Neutrophil (primary cell): ENCODE measurements around the gene TMEM41B.

Experiments
- H3K27ac ChIP-seq: fragments of 200-600 bp; sonication (generic); 2 replicates; pipeline ENCODE4 v1.5.1; 2016; ENCODE audit warnings: mild to moderate bottlenecking, moderate library complexity
- H3K27me3 ChIP-seq: fragments of 200-600 bp; sonication (generic); 2 replicates; pipeline ENCODE4 v1.6.0; 2016; ENCODE audit warnings: mild to moderate bottlenecking
- H3K36me3 ChIP-seq: fragments of 200-600 bp; sonication (generic); 2 replicates; pipeline ENCODE4 v1.5.1; 2017
- H3K4me1 ChIP-seq, 2 experiments: fragments of 200-600 bp in 1 of 2; sonication (generic) in 1 of 2; 1 replicate in 1 of 2; 2 replicates in 1 of 2; pipeline versions ENCODE4 v1.5.1 to v1.6.1; 2013 to 2016; ENCODE audit warnings: low read depth in 1 of 2, low read length in 1 of 2, mild to moderate bottlenecking in 1 of 2, moderate library complexity in 1 of 2; ENCODE audit not compliant: control insufficient read depth in 1 of 2, insufficient read depth in 1 of 2
- H3K4me3 ChIP-seq, 2 experiments: fragments of 200-600 bp in 1 of 2; sonication (generic) in 1 of 2; 1 replicate in 1 of 2; 2 replicates in 1 of 2; pipeline ENCODE4 v1.5.1; 2013 to 2016; ENCODE audit warnings: low read depth in 1 of 2, low read length in 1 of 2, mild to moderate bottlenecking in 1 of 2, moderate library complexity in 1 of 2
- H3K9me3 ChIP-seq: fragments of 200-600 bp; sonication (generic); 2 replicates; pipeline ENCODE4 v1.5.1; 2016
- CTCF ChIP-seq: fragments of 200-600 bp; sonication (generic); IDR thresholded peaks from 2 replicates; pipeline ENCODE4 v1.5.1; 2016; ENCODE audit warnings: antibody characterized with exemption

TMEM41B gene

DNA sequence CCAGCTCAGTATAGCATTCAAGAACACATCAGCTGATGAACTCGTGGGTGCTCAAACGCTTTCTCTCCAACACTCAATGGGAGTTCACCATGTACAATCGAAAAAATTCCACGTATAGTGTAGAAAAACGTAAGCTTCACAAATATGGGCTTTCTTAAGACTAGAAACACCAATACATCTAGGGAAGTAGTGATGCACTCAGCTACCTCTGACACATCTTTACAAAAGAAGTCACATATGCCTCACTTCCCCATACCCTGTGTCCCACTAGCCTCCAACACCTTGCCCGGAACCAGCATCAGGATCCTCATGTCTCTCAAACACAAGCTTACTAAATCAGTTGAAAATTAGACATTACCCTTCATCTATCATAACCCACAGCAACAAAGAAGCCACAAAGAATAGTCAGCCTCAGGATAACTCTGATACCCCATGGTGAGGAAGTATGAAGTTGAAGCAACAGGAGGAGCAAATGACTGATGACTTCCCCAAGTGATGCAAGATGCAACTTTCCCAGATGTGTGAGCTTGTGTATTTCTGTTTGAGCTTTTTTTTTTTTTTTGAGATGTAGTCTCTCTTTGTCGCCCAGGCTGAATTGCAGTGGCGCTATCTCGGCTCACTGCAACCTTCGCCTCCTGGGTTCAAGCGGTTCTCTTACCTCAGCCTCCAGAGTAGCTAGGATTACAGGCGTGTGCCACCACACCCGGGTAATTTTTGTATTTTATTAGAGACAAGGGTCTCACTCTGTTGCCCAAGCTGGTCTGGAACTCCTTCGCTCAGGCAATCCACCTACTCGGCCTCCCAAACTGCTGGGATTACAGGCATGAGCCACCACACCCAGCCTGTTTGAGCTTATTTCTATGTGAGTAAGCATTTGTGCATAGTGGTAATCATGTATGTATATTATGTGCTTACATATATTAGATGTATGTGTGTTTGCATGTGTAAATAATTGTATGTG lies 40.7 kb downstream of the TMEM41B start:
- no peaks in the 10 kb centered on the region for H3K36me3 ChIP-seq
- H3K27me3 ChIP-seq, result no peaks in the 10 kb centered on the region
- H3K4me1 ChIP-seq, result peaks cover 28 to 33% of the 10 kb centered on the region in 2 experiments
- peak overlapping the region; percentile 44 to 56 for H3K4me3 ChIP-seq
- H3K27ac ChIP-seq, result peak overlapping the region; percentile 97
- no peaks in the 10 kb centered on the region for H3K9me3 ChIP-seq
- TF ChIP-seq CTCF, result no peak

- Histone ChIP-seq H3K36me3 (no peaks in the 10 kb centered on the region), H3K9me3 (no peaks in the 10 kb centered on the region), H3K4me3 (no peak overlapping the region), H3K27me3 (peaks cover 15% of the 10 kb centered on the region), H3K4me1 (peaks cover 34 to 36% of the 10 kb centered on the region in 2 experiments), H3K27ac (no peak overlapping the region)
- no peak for TF ChIP-seq CTCF
These were observed 44.8 kb downstream of the TMEM41B start for GRCh38 chr11:9269492-9270013.

DNA sequence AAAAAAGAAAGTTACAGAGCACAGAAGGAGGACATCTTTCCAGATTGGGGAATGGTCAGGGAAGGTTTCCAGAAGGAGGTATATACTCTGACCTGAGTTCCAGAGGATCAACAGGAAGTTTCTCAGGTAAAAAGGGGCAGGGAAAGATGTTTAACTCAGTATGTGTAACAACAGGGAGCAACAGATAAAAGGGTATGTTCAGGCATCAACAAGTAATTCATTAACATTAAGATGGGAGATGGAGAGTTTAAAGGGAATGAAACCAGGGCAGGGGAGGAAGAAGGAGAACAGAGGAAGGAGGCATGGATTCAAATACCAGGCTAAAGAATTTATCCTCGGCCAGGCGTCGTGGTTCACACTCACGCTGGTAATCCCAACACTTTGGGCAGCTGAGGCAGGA lies 46.7 kb downstream of the TMEM41B start:
- Histone ChIP-seq H3K4me3 (no peak overlapping the region), H3K27me3 (peaks cover 15% of the 10 kb centered on the region), H3K36me3 (no peaks in the 10 kb centered on the region), H3K27ac (no peak overlapping the region), H3K4me1 (peaks cover 25 to 29% of the 10 kb centered on the region in 2 experiments), H3K9me3 (no peaks in the 10 kb centered on the region)
- no peak for TF ChIP-seq CTCF

DNA sequence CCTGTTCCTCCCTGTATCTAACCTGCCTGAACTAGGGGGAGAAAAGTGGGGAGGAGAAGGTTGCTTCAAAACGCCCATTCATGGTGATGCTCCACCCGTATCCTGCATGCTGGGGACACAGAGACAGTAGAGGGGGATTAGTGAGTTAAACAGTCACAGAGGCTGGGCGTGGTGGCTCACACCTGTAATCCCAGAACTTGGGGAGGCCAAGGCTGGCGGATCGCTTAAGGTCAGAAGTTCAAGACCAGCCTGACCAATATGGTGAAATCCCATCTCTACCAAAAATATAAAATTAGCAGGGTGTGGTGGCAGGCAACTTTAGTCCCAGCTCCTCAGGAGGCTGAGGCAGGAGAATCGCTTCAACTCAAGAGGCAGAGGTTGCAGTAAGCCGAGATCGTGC lies 47.5 kb downstream of the TMEM41B start:
- H3K36me3 ChIP-seq, result no peaks in the 10 kb centered on the region
- no peak for TF ChIP-seq CTCF
- no peaks in the 10 kb centered on the region for H3K9me3 ChIP-seq
- peaks cover 25 to 29% of the 10 kb centered on the region in 2 experiments for H3K4me1 ChIP-seq
- H3K27me3 ChIP-seq, result peaks cover 15% of the 10 kb centered on the region
- H3K4me3 ChIP-seq, result no peak overlapping the region
- H3K27ac ChIP-seq, result no peak overlapping the region

DNA sequence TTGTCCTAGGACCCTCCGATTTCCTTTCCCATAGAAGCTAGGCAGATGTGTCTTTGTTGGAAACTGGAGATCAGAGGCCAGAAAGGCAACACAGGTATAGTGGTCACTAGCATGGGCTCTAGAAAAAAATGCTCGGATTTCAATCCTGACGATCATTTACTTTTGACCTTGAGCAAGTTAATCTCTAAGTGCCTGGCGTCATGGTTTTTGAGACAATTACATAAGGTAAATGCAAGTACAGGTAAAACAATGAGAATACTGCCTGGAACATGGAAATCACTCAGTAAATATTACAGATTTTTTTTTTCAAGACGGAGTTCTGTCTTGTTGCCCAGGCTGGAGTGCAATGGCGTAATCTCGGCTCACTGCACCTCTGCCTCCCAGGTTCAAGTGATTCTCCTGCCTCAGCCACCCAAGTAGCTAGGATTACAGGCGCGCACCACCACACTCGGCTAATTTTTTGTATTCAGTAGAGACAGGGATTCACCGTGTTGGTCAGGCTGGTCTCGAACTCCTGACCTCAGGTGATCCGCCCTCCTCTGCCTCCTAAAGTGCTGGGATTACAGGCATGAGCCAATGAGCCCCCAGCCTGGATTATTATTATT lies 48.2 kb downstream of the TMEM41B start:
- Histone ChIP-seq H3K27me3 (peaks cover 15% of the 10 kb centered on the region), H3K36me3 (no peaks in the 10 kb centered on the region), H3K4me1 (peaks cover 30 to 35% of the 10 kb centered on the region in 2 experiments), H3K4me3 (peak overlapping the region; percentile 76 to 97), H3K9me3 (no peaks in the 10 kb centered on the region), H3K27ac (peak overlapping the region; percentile 99)
- no peak for TF ChIP-seq CTCF
